DOHH2 (cell line): Measurements from ENCODE around the gene SLC16A3.

Experiments
- CTCF ChIP-seq: fragments of 200-600 bp; sonication (generic); IDR thresholded peaks from one replicate; pipeline ENCODE4 v1.5.1; 2014; ENCODE audit warnings: antibody characterized with exemption, mild to moderate bottlenecking, low read depth, low read length; ENCODE audit not compliant: poor library complexity, severe bottlenecking
- EZH2phosphoT487 ChIP-seq: fragments of 200-600 bp; sonication (generic); IDR thresholded peaks from 2 replicates; pipeline ENCODE4 v1.6.1; 2017; ENCODE audit warnings: borderline replicate concordance, mild to moderate bottlenecking, antibody characterized with exemption, low read length, moderate library complexity, mixed read lengths

- TF ChIP-seq CTCF (peak; percentile 26), EZH2phosphoT487 (peak; percentile 47; the same call in 1 of the 2 replicates)
These were observed 1.9 kb downstream of the SLC16A3 start for GRCh38 chr17:82230609-82231311.
